HL-60 (cell line): ENCODE results near the gene TAS2R14.

ENCODE experiments used
- POLR2AphosphoS5 ChIP-seq: IDR thresholded peaks from 2 replicates; pipeline ENCODE4 v1.6.1; 2012; ENCODE audit warnings: low read depth
- TF ChIP-seq, protein P1 (sequence below): IDR thresholded peaks from one replicate; pipeline ENCODE4 v1.5.1; 2011; ENCODE audit warnings: low read length, control low read depth, inconsistent platforms; ENCODE audit not compliant: insufficient read depth

DNA sequence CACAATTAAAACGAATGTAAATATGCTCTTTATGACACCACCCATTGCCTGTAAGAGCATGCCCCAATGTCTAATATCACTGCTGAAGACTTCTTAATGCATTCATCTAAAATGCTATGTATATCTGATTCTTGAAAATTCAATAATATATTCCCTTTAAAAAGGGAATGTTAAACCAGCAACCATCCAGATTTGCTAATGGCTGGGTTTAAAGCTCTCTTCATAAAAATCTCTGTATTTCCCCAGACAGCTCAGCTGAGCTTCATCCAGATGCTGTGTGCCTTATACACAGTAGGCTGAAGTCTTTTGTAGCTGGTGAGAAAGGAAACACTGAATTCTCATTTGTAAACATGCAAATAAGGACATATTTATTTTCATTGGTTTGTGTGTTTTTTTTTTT, at the start of gene TAS2R14:
- TF ChIP-seq, protein P1, sequence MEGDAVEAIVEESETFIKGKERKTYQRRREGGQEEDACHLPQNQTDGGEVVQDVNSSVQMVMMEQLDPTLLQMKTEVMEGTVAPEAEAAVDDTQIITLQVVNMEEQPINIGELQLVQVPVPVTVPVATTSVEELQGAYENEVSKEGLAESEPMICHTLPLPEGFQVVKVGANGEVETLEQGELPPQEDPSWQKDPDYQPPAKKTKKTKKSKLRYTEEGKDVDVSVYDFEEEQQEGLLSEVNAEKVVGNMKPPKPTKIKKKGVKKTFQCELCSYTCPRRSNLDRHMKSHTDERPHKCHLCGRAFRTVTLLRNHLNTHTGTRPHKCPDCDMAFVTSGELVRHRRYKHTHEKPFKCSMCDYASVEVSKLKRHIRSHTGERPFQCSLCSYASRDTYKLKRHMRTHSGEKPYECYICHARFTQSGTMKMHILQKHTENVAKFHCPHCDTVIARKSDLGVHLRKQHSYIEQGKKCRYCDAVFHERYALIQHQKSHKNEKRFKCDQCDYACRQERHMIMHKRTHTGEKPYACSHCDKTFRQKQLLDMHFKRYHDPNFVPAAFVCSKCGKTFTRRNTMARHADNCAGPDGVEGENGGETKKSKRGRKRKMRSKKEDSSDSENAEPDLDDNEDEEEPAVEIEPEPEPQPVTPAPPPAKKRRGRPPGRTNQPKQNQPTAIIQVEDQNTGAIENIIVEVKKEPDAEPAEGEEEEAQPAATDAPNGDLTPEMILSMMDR, result no peak
- TF ChIP-seq POLR2AphosphoS5, result no peak
